Panc1 (cell line): Measurements from ENCODE around the gene ZCCHC8. TPM values are rescaled to one million over a fixed set of nuclear protein-coding genes. Genes with fewer than 3 reads are reported as not detected.

Experiments
- ATAC-seq: fragments of 200-7000 bp; cut with Tn5 transposase; 2 replicates; pipeline ENCODE4 v1.9.1; 2020; ENCODE audit warnings: mild to moderate bottlenecking, moderate library complexity
- BruUV-seq: library from RNA; stranded (reverse); fragments of 400-500 nt; replicated peaks from 2 replicates; lab custom pipeline; 2021; lab: Mats Ljungman, UMichigan
- CTCF ChIA-PET: fragments of 300-600 bp; sonication (Branson Sonifier 250); formaldehyde crosslinking; loops from one replicate; lab custom pipeline; 2022; ENCODE audit warnings: antibody characterized with exemption; lab: Charles Lee
- POLR2A ChIA-PET: fragments of 300-600 bp; sonication (Branson Sonifier 250); formaldehyde crosslinking; loops from one replicate; lab custom pipeline; 2022; ENCODE audit warnings: antibody characterized with exemption; lab: Charles Lee
- DNase-seq: peaks from one replicate; pipeline ENCODE4 v3.0.0-alpha.2; 2010; ENCODE audit warnings: low read depth, low spot score
- H3K27ac ChIP-seq: 2 replicates; pipeline ENCODE4 v1.5.1; 2011; ENCODE audit warnings: mild to moderate bottlenecking, low read length, inconsistent platforms
- H3K27me3 ChIP-seq: fragments of 200-500 bp; sonication (Bioruptor generic); 2 replicates; pipeline ENCODE4 v1.6.0; 2014; ENCODE audit warnings: low read length, inconsistent platforms; ENCODE audit not compliant: control insufficient read depth, insufficient read depth
- H3K36me3 ChIP-seq: fragments of 200-500 bp; sonication (Bioruptor generic); 2 replicates; pipeline ENCODE4 v1.5.1; 2014; ENCODE audit warnings: inconsistent platforms, mild to moderate bottlenecking, low read length, moderate library complexity; ENCODE audit not compliant: control insufficient read depth, insufficient read depth
- H3K4me1 ChIP-seq: 2 replicates; pipeline ENCODE4 v1.5.1; 2011; ENCODE audit warnings: inconsistent platforms, mild to moderate bottlenecking, low read length, moderate library complexity; ENCODE audit not compliant: control insufficient read depth, insufficient read depth
- H3K4me3 ChIP-seq, 2 experiments: 2 replicates each; pipeline ENCODE4 v1.5.1; 2011 to 2012; ENCODE audit warnings: low read depth in 2 of 2, low read length in 2 of 2, mild to moderate bottlenecking in 2 of 2, inconsistent platforms in 1 of 2, moderate library complexity in 1 of 2
- H3K9me3 ChIP-seq: fragments of 200-500 bp; sonication (Bioruptor generic); 2 replicates; pipeline ENCODE4 v1.5.1; 2014; ENCODE audit warnings: low read depth, mild to moderate bottlenecking, inconsistent platforms, low read length, moderate library complexity; ENCODE audit not compliant: control insufficient read depth, insufficient read depth
- POLR2AphosphoS5 ChIP-seq: IDR thresholded peaks from 2 replicates; pipeline ENCODE4 v1.6.1; 2012; ENCODE audit warnings: mild to moderate bottlenecking, low read depth, low read length, moderate library complexity
- SIN3A ChIP-seq: IDR thresholded peaks from 2 replicates; pipeline ENCODE4 v1.6.1; 2012; ENCODE audit warnings: low read depth, mild to moderate bottlenecking, low read length, moderate library complexity, borderline replicate concordance; ENCODE audit not compliant: insufficient read depth
- TCF7L2 ChIP-seq: IDR thresholded peaks from 2 replicates; pipeline ENCODE4 v1.6.1; 2011; ENCODE audit warnings: mild to moderate bottlenecking, low read depth, low read length, inconsistent platforms
- in situ Hi-C: cut with HindIII; loops from 2 replicates; pipeline ENCODE4 v1.10.0; 2016; ENCODE audit warnings: low sequenced_read_pairs, low pct_unique_long_range_greater_than_20kb
- intact Hi-C: fragments of 100-400 bp; cut with micrococcal nuclease; formaldehyde crosslinking; loops from one replicate; pipeline ENCODE4 v1.10.0; 2022; ENCODE audit not compliant: unreplicated experiment
- total RNA-seq: library from RNA; stranded (reverse); gene quantifications from one replicate; pipeline ENCODE4 v1.2.1, GENCODE V29; 2021; ENCODE audit not compliant: unreplicated experiment
- TF ChIP-seq, protein P1 (sequence below): fragments of 450-650 bp; IDR thresholded peaks from 2 replicates; pipeline ENCODE4 v1.5.1; 2017; ENCODE audit warnings: mild to moderate bottlenecking
- TF ChIP-seq, protein P2 (sequence below), 2 experiments: IDR thresholded peaks; 2 replicates each; pipeline ENCODE4 v1.6.1; 2011 to 2012; ENCODE audit warnings: low read depth in 2 of 2, control low read depth in 1 of 2, low read length in 1 of 2, mild to moderate bottlenecking in 1 of 2, moderate library complexity in 1 of 2; ENCODE audit not compliant: insufficient read depth in 1 of 2

ZCCHC8 gene
- total RNA-seq, 1 experiment from 2014 or later, result 32.5 TPM

DNA sequence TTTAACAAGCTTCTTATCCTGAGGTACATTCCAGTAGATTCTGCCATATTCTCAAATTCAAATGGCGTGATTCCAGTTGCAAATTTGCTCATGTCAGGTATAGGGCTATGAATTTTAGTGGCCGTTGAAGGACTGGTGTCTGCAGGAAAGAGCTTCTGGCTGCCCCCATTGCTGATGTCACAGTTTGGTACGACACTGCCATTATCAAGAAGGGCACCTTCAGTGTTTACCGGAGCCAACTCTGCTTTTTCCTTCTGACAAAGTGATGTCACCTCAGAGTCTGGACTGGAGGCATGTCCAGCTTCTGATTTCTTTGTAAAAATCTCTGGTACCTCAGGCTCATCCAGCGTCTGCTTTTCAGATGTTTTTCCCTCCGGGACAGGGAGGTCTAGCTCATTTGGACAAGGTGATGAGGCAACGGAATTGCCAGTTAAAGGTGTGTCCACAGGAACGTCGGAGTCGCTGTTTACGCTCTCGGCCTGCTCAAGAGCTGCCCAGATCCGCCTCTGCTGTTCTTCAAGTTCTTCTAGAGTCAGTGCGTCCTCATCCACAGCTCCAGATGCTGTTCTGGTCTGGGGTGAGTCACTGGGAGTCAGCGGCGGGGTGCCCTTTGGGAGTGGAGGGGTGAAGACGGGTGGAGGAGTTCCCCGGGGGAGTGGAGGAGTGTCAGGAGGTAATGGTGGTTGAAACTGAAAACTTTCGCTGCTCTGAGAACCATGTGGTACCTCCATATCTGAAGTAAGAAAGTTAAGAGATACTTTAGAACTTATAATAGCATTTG, 27.0 kb downstream of the ZCCHC8 start:
- Histone ChIP-seq H3K4me1 (peaks cover 6% of the 10 kb centered on the region; the same call in 1 of the 2 replicates), H3K27me3 (no peaks in the 10 kb centered on the region), H3K36me3 (peaks cover 20% of the 10 kb centered on the region), H3K4me3 (no peak overlapping the region), H3K9me3 (no peaks in the 10 kb centered on the region), H3K27ac (no peak overlapping the region)
- no peak for TF ChIP-seq TCF7L2
- no peak for TF ChIP-seq SIN3A
- TF ChIP-seq, protein P1, sequence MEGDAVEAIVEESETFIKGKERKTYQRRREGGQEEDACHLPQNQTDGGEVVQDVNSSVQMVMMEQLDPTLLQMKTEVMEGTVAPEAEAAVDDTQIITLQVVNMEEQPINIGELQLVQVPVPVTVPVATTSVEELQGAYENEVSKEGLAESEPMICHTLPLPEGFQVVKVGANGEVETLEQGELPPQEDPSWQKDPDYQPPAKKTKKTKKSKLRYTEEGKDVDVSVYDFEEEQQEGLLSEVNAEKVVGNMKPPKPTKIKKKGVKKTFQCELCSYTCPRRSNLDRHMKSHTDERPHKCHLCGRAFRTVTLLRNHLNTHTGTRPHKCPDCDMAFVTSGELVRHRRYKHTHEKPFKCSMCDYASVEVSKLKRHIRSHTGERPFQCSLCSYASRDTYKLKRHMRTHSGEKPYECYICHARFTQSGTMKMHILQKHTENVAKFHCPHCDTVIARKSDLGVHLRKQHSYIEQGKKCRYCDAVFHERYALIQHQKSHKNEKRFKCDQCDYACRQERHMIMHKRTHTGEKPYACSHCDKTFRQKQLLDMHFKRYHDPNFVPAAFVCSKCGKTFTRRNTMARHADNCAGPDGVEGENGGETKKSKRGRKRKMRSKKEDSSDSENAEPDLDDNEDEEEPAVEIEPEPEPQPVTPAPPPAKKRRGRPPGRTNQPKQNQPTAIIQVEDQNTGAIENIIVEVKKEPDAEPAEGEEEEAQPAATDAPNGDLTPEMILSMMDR, result no peak
- no peak for TF ChIP-seq POLR2AphosphoS5
- TF ChIP-seq, protein P2, sequence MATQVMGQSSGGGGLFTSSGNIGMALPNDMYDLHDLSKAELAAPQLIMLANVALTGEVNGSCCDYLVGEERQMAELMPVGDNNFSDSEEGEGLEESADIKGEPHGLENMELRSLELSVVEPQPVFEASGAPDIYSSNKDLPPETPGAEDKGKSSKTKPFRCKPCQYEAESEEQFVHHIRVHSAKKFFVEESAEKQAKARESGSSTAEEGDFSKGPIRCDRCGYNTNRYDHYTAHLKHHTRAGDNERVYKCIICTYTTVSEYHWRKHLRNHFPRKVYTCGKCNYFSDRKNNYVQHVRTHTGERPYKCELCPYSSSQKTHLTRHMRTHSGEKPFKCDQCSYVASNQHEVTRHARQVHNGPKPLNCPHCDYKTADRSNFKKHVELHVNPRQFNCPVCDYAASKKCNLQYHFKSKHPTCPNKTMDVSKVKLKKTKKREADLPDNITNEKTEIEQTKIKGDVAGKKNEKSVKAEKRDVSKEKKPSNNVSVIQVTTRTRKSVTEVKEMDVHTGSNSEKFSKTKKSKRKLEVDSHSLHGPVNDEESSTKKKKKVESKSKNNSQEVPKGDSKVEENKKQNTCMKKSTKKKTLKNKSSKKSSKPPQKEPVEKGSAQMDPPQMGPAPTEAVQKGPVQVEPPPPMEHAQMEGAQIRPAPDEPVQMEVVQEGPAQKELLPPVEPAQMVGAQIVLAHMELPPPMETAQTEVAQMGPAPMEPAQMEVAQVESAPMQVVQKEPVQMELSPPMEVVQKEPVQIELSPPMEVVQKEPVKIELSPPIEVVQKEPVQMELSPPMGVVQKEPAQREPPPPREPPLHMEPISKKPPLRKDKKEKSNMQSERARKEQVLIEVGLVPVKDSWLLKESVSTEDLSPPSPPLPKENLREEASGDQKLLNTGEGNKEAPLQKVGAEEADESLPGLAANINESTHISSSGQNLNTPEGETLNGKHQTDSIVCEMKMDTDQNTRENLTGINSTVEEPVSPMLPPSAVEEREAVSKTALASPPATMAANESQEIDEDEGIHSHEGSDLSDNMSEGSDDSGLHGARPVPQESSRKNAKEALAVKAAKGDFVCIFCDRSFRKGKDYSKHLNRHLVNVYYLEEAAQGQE (IDR thresholded peaks at IDR 0.05; ENCODE audit: insufficient read depth in 1 of 2, low read depth in 2 of 2, low read length in 1 of 2), result no peak
- ChIA-PET POLR2A (no interaction called here), CTCF (interaction anchor here (0.6 to 1.2 kb wide), 2 partner anchors 73 to 74 kb away, joined by 4 to 6 read pairs; no protein-coding TSS in a partner anchor)
- in situ Hi-C loops, result no loop called here
- intact Hi-C loops, result no loop called here
- no peak for ATAC-seq
- BruUV-seq, result no TSS peak
- no peak for DNase-seq

DNA sequence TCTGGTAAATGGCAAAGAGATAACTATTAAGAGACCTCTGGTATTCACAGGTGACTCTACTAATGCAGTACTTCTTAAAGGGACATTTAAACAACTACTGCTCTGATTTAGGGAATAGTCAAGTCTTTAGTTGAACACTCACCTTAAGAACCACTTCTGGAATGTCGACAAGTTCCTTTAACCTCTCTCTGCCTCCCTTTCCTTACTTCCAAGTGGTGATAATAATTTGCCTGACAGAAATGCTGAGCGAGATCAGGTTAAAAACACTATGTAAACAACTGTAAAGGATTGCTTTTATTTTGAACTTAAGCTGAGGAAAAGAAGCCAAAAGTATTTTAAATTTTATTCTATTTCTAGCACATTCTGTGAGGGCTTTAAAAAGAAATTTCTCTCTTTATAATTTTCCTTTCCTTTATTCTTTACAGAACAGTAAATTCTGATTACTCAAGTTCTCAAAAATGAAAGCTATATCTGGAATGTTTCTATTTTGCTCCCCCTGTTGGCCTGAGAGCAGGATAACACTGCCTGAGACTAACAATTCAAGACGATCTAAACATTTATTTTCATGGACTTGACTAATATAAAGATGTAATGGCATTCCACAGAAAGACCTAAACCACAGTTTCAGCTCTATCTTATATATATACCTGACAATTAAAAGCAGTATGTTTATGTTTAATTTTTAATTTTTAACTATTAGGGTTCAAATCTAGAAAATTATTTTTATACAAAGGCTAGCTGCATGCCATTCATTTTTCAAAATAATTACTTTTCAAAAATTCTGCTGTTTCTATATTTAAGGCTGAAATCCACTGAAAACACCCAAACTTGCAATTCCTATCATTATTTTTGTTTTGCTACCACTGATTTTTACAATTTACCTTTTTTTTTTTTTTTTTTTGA, 29.2 kb downstream of the ZCCHC8 start:
- in situ Hi-C loops (no loop called here), intact Hi-C loops (loop anchor here (1.0 kb wide), 1 partner anchor 72 kb away; no protein-coding TSS in a partner anchor)
- Histone ChIP-seq H3K4me1 (peaks cover 6% of the 10 kb centered on the region; the same call in 1 of the 2 replicates), H3K27ac (peak overlapping the region; percentile 60; the same call in 1 of the 2 replicates), H3K36me3 (peaks cover 9% of the 10 kb centered on the region; the same call in 1 of the 2 replicates), H3K27me3 (no peaks in the 10 kb centered on the region), H3K4me3 (no peak overlapping the region), H3K9me3 (no peaks in the 10 kb centered on the region)
- no TSS peak for BruUV-seq
- TF ChIP-seq, protein P2 (IDR thresholded peaks at IDR 0.05; ENCODE audit: insufficient read depth in 1 of 2, low read depth in 2 of 2, low read length in 1 of 2), result no peak
- TF ChIP-seq SIN3A (no peak), TCF7L2 (no peak), POLR2AphosphoS5 (no peak)
- TF ChIP-seq, protein P1, result peak; percentile 80; the same call in 1 of the 2 replicates
- peak; percentile 71 for ATAC-seq
- CTCF ChIA-PET, result interaction anchor here (0.6 to 1.5 kb wide), 11 partner anchors 8 to 1224 kb away, joined by 3 to 19 read pairs (median 3); no protein-coding TSS in a partner anchor
- POLR2A ChIA-PET, result interaction anchor here (0.6 kb wide), 2 partner anchors 103 to 132 kb away, joined by 3 to 4 read pairs; no protein-coding TSS in a partner anchor
- no peak for DNase-seq
